Stimulated activated CD4-positive, alpha-beta T cell treated with anti-CD3 and anti-CD28 coated beads, Interleukin-2, amount 100 ng/mL, for 24 hours (primary cell): Measurements from ENCODE around the gene NAIF1.
"Not testable (repeated sequence)": the region's sequence is repeated elsewhere in the genome, so short reads cannot be mapped to it uniquely, and the experiment has no call there.

ENCODE experiments used
- DNase-seq, 2 donors: peaks; one replicate each; pipeline ENCODE4 v3.0.0-alpha.2; 2020

NAIF1 gene

GRCh38 chr9:128084746-128085145, 17.6 kb upstream of the NAIF1 start:
- no peak for DNase-seq

GRCh38 chr9:128082151-128082550, 15.0 kb upstream of the NAIF1 start:
- no peak for DNase-seq

- no peak for DNase-seq
Measured at GRCh38 chr9:128081056-128081455, 13.9 kb upstream of the NAIF1 start.

GRCh38 chr9:128080206-128080605, 13.1 kb upstream of the NAIF1 start:
- no peak for DNase-seq

GRCh38 chr9:128078504-128079434, 11.6 kb upstream of the NAIF1 start:
- no peak for DNase-seq

GRCh38 chr9:128077847-128078503, 10.9 kb upstream of the NAIF1 start:
- no peak for DNase-seq

GRCh38 chr9:128073253-128073886, 6.2 kb upstream of the NAIF1 start:
- no peak for DNase-seq

- peak; percentile 64 to 71 for DNase-seq
Measured at GRCh38 chr9:128072144-128073021, 5.3 kb upstream of the NAIF1 start.

GRCh38 chr9:128071475-128071874, 4.4 kb upstream of the NAIF1 start:
- DNase-seq, result not testable (repeated sequence)

GRCh38 chr9:128070874-128071273, 3.8 kb upstream of the NAIF1 start:
- DNase-seq, result no peak

- DNase-seq, result peak; percentile 47 to 48
Measured at GRCh38 chr9:128068386-128069205, 1.5 kb upstream of the NAIF1 start.

- peak; percentile 100 for DNase-seq
Measured at GRCh38 chr9:128067645-128068385, 695 bp upstream of the NAIF1 start, which contains the start of gene SLC25A25. Gene SLC25A25, plus strand, starts transcription at chr9:128068232. Its CDS starts 88 bp downstream, at chr9:128068320.

GRCh38 chr9:128065907-128066712, 1.0 kb downstream of the NAIF1 start:
- no peak for DNase-seq

- no peak for DNase-seq
Measured at GRCh38 chr9:128062846-128063831, 4.0 kb downstream of the NAIF1 start.

GRCh38 chr9:128062279-128062678, 4.8 kb downstream of the NAIF1 start:
- DNase-seq, result no peak

GRCh38 chr9:128061275-128061960, 5.7 kb downstream of the NAIF1 start:
- DNase-seq, result no peak

GRCh38 chr9:128059365-128059983, 7.6 kb downstream of the NAIF1 start:
- no peak for DNase-seq
